ENCODE results near the gene SLC22A23. TPM values are rescaled to one million over a fixed set of nuclear protein-coding genes. Genes with fewer than 3 reads are reported as not detected.

The SLC22A23 gene
- total RNA-seq, 1 donor from 2014 or later, result 5.7 TPM

DNA sequence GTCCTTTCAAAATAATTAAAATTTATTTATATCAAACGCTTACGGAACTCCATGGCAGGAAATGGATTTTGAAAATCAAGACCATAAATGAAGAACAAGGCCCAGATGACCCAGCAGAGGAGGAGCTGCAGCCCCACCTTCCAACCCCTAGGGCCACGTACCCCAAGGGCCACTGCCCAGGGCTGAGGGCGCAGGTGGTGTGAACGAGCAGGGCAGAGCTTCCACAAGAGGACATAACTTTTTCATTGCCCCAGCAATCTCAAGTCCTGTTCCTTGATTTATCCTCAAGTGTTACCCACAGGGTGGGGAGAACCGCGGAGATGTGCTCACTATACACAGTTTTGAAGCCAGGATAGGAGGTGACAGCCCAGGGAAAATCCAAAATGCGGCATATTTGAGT lies 155.3 kb downstream of the SLC22A23 start:
- Histone ChIP-seq H3K4me2 (ENCODE audit: low read length) (no peak overlapping the region), H3K9me3 (ENCODE audit: insufficient read depth, low read depth, low read length) (peaks cover 4% of the 10 kb centered on the region), H3K4me3 (ENCODE audit: insufficient read depth, low read depth, low read length) (no peak overlapping the region), H3K9ac (ENCODE audit: low read length) (no peak overlapping the region), H3K36me3 (ENCODE audit: insufficient read depth, low read length) (no peaks in the 10 kb centered on the region), H4K20me1 (ENCODE audit: insufficient read depth, low read length) (no peaks in the 10 kb centered on the region), H2AFZ (ENCODE audit: low read depth, low read length) (no peak overlapping the region), H3K27ac (ENCODE audit: low read depth, low read length) (no peak overlapping the region), H3K27me3 (ENCODE audit: insufficient read depth, low read length) (no peaks in the 10 kb centered on the region), H3K79me2 (ENCODE audit: insufficient read depth, low read length) (no peaks in the 10 kb centered on the region), H3K4me1 (ENCODE audit: insufficient read depth, low read length) (peaks cover 5% of the 10 kb centered on the region)
- no peak for TF ChIP-seq EZH2 (IDR thresholded peaks at IDR 0.05; ENCODE audit: insufficient read depth, low read length)
- TF ChIP-seq, protein P1, sequence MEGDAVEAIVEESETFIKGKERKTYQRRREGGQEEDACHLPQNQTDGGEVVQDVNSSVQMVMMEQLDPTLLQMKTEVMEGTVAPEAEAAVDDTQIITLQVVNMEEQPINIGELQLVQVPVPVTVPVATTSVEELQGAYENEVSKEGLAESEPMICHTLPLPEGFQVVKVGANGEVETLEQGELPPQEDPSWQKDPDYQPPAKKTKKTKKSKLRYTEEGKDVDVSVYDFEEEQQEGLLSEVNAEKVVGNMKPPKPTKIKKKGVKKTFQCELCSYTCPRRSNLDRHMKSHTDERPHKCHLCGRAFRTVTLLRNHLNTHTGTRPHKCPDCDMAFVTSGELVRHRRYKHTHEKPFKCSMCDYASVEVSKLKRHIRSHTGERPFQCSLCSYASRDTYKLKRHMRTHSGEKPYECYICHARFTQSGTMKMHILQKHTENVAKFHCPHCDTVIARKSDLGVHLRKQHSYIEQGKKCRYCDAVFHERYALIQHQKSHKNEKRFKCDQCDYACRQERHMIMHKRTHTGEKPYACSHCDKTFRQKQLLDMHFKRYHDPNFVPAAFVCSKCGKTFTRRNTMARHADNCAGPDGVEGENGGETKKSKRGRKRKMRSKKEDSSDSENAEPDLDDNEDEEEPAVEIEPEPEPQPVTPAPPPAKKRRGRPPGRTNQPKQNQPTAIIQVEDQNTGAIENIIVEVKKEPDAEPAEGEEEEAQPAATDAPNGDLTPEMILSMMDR (IDR thresholded peaks at IDR 0.05; ENCODE audit: insufficient read depth, low read depth, low read length), result no peak
- no peaks in the 10 kb centered on the region for H3K4me1 Mint-ChIP-seq (ENCODE audit: low read depth, unreplicated experiment)
- FAIRE-seq (no peak), DNase-seq (ENCODE audit: low read depth) (no peak)
- H3K4me3 Mint-ChIP-seq (ENCODE audit: unreplicated experiment), result no peak overlapping the region
- peaks cover 7% of the 10 kb centered on the region for H3K36me3 Mint-ChIP-seq (ENCODE audit: low read depth, unreplicated experiment)
- peaks cover 7% of the 10 kb centered on the region for H3K27me3 Mint-ChIP-seq (ENCODE audit: low read depth, unreplicated experiment)
- no peak overlapping the region for H3K27ac Mint-ChIP-seq (ENCODE audit: unreplicated experiment)
- H3K9me3 Mint-ChIP-seq (ENCODE audit: unreplicated experiment), result peaks cover 11% of the 10 kb centered on the region

DNA sequence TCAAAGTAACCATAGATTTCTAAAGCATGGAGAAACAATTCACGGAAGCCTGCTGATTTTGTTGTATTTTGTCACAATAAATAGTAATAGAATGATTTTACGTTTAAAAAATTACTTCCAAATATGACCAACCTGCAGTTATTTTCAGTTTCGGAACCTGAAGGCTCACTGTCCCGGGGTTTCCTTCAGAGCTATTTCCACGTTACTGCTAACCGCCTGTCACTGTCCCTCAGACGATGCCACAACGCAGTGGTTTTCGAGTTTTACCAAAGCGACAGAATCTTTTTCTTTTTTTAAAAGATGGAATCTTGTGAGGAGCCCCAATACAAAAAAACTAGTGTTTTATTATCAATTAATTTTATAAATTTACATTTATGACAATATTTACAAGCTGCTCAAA lies 157.6 kb downstream of the SLC22A23 start:
- FAIRE-seq, result no peak
- Mint-ChIP-seq H3K4me3 (ENCODE audit: unreplicated experiment) (no peak overlapping the region), H3K36me3 (ENCODE audit: low read depth, unreplicated experiment) (peaks cover 4% of the 10 kb centered on the region), H3K27me3 (ENCODE audit: low read depth, unreplicated experiment) (peaks cover 16% of the 10 kb centered on the region), H3K27ac (ENCODE audit: unreplicated experiment) (no peak overlapping the region), H3K9me3 (ENCODE audit: unreplicated experiment) (no peaks in the 10 kb centered on the region), H3K4me1 (ENCODE audit: low read depth, unreplicated experiment) (no peaks in the 10 kb centered on the region)
- Histone ChIP-seq H2AFZ (ENCODE audit: low read depth, low read length) (no peak overlapping the region), H3K27me3 (ENCODE audit: insufficient read depth, low read length) (no peaks in the 10 kb centered on the region), H3K27ac (ENCODE audit: low read depth, low read length) (no peak overlapping the region), H4K20me1 (ENCODE audit: insufficient read depth, low read length) (no peaks in the 10 kb centered on the region), H3K4me2 (ENCODE audit: low read length) (no peak overlapping the region), H3K36me3 (ENCODE audit: insufficient read depth, low read length) (no peaks in the 10 kb centered on the region), H3K9me3 (ENCODE audit: insufficient read depth, low read depth, low read length) (no peaks in the 10 kb centered on the region), H3K9ac (ENCODE audit: low read length) (no peak overlapping the region), H3K79me2 (ENCODE audit: insufficient read depth, low read length) (no peaks in the 10 kb centered on the region), H3K4me3 (ENCODE audit: insufficient read depth, low read depth, low read length) (no peak overlapping the region), H3K4me1 (ENCODE audit: insufficient read depth, low read length) (peaks cover 5% of the 10 kb centered on the region)
- TF ChIP-seq, protein P1 (IDR thresholded peaks at IDR 0.05; ENCODE audit: insufficient read depth, low read depth, low read length), result no peak
- no peak for TF ChIP-seq EZH2 (IDR thresholded peaks at IDR 0.05; ENCODE audit: insufficient read depth, low read length)
- DNase-seq (ENCODE audit: low read depth), result no peak

DNA sequence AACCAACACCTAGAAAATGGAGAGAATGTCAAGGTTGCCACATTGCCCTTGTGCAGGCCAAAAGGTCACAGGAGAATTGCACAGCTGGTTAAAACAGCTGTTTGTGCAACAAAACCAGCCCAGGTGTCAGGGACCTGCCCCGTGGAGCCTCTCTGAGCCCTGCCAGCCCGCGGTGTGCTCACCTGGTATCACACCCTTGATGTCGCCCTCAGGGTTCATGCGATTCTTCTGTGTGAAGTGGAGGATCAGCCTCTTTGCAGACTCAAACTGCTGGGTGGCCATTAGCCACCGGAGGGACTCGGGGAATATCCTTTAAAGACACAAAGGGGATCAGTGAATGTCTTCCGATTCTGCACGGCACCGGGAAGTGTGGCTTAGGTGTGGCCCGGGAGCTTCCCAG lies 158.9 kb downstream of the SLC22A23 start:
- no peaks in the 10 kb centered on the region for H3K27me3 ChIP-seq (ENCODE audit: insufficient read depth, low read length)
- H3K36me3 Mint-ChIP-seq (ENCODE audit: low read depth, unreplicated experiment), result peaks cover 4% of the 10 kb centered on the region
- peaks cover 24% of the 10 kb centered on the region for H3K27me3 Mint-ChIP-seq (ENCODE audit: low read depth, unreplicated experiment)
- no peaks in the 10 kb centered on the region for H3K36me3 ChIP-seq (ENCODE audit: insufficient read depth, low read length)
- no peaks in the 10 kb centered on the region for H4K20me1 ChIP-seq (ENCODE audit: insufficient read depth, low read length)
- no peak for FAIRE-seq
- H3K4me2 ChIP-seq (ENCODE audit: low read length), result no peak overlapping the region
- TF ChIP-seq, protein P1 (IDR thresholded peaks at IDR 0.05; ENCODE audit: insufficient read depth, low read depth, low read length), result no peak
- TF ChIP-seq EZH2 (IDR thresholded peaks at IDR 0.05; ENCODE audit: insufficient read depth, low read length), result no peak
- DNase-seq (ENCODE audit: low read depth), result no peak
- H3K4me1 ChIP-seq (ENCODE audit: insufficient read depth, low read length), result peaks cover 5% of the 10 kb centered on the region
- no peak overlapping the region for H3K27ac Mint-ChIP-seq (ENCODE audit: unreplicated experiment)
- no peak overlapping the region for H3K4me3 ChIP-seq (ENCODE audit: insufficient read depth, low read depth, low read length)
- H3K9ac ChIP-seq (ENCODE audit: low read length), result no peak overlapping the region
- H3K9me3 Mint-ChIP-seq (ENCODE audit: unreplicated experiment), result no peaks in the 10 kb centered on the region
- H3K4me1 Mint-ChIP-seq (ENCODE audit: low read depth, unreplicated experiment), result peaks cover 3% of the 10 kb centered on the region
- no peak overlapping the region for H2AFZ ChIP-seq (ENCODE audit: low read depth, low read length)
- H3K4me3 Mint-ChIP-seq (ENCODE audit: unreplicated experiment), result no peak overlapping the region
- no peaks in the 10 kb centered on the region for H3K79me2 ChIP-seq (ENCODE audit: insufficient read depth, low read length)
- H3K9me3 ChIP-seq (ENCODE audit: insufficient read depth, low read depth, low read length), result no peaks in the 10 kb centered on the region
- no peak overlapping the region for H3K27ac ChIP-seq (ENCODE audit: low read depth, low read length)
